Nephron progenitor cell (in vitro differentiated cells): ENCODE data around the gene KRT82.

Experiments
- DNase-seq: peaks from one replicate; pipeline ENCODE4 v3.0.0; 2021
- H3K27ac Mint-ChIP-seq: 2 replicates; pipeline ENCODE4 v1.8.0; 2021; ENCODE audit warnings: mild to moderate bottlenecking, moderate library complexity, mixed read lengths
- H3K27me3 Mint-ChIP-seq: 2 replicates; pipeline ENCODE4 v1.8.0; 2021; ENCODE audit warnings: mild to moderate bottlenecking, low read depth, mixed read lengths; ENCODE audit not compliant: poor library complexity
- H3K36me3 Mint-ChIP-seq: 2 replicates; pipeline ENCODE4 v1.8.0; 2021; ENCODE audit warnings: low read depth, mixed read lengths
- H3K4me1 Mint-ChIP-seq: 2 replicates; pipeline ENCODE4 v1.8.0; 2021; ENCODE audit warnings: mixed read lengths
- H3K4me3 Mint-ChIP-seq: 2 replicates; pipeline ENCODE4 v1.8.0; 2021; ENCODE audit warnings: mild to moderate bottlenecking, moderate library complexity, mixed read lengths
- H3K9me3 Mint-ChIP-seq: 2 replicates; pipeline ENCODE4 v1.8.0; 2021; ENCODE audit warnings: mild to moderate bottlenecking, moderate library complexity, mixed read lengths
- CTCF ChIP-seq: fragments of 200-600 bp; sonication (generic); IDR thresholded peaks from 2 replicates; pipeline ENCODE4 v1.5.0; 2021; ENCODE audit warnings: antibody characterized with exemption

Gene KRT82

GRCh38 chr12:52363111-52363679, 42.9 kb downstream of the KRT82 start:
- Mint-ChIP-seq H3K27ac (no peak overlapping the region), H3K9me3 (no peaks in the 10 kb centered on the region), H3K27me3 (peaks cover 4% of the 10 kb centered on the region), H3K36me3 (no peaks in the 10 kb centered on the region), H3K4me3 (no peak overlapping the region), H3K4me1 (peaks cover 5% of the 10 kb centered on the region)
- no peak for TF ChIP-seq CTCF
- no peak for DNase-seq

GRCh38 chr12:52362118-52362726, 43.9 kb downstream of the KRT82 start:
- Mint-ChIP-seq H3K9me3 (no peaks in the 10 kb centered on the region), H3K27me3 (peaks cover 8% of the 10 kb centered on the region), H3K27ac (no peak overlapping the region), H3K4me1 (peaks cover under 1% of the 10 kb centered on the region), H3K36me3 (no peaks in the 10 kb centered on the region), H3K4me3 (no peak overlapping the region)
- DNase-seq, result no peak
- peak; percentile 18 for TF ChIP-seq CTCF

DNA sequence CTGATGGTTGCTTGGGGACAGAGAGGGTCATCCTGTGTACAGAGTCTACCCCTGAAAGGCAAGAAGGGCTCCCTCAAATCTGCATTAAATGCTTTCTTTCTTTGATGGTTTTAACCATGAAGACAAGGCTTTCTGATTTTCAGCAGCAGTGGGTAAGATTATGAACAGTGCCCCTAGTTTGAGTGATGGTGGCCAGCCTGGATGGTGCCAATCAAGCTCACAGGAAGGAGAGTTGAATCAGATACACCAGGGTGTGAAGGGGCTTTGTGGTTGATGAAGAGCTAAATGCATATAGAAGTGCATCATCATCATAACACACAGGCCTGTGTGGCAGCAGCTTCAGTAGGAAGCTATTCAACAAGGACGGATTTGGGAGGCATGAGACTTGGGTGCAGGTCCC, 44.6 kb downstream of the KRT82 start:
- no peak for TF ChIP-seq CTCF
- no peaks in the 10 kb centered on the region for H3K4me1 Mint-ChIP-seq
- H3K27ac Mint-ChIP-seq, result no peak overlapping the region
- no peak overlapping the region for H3K4me3 Mint-ChIP-seq
- peaks cover 8% of the 10 kb centered on the region for H3K27me3 Mint-ChIP-seq
- no peaks in the 10 kb centered on the region for H3K36me3 Mint-ChIP-seq
- no peak for DNase-seq
- H3K9me3 Mint-ChIP-seq, result no peaks in the 10 kb centered on the region

GRCh38 chr12:52360663-52361271, 45.4 kb downstream of the KRT82 start:
- Mint-ChIP-seq H3K9me3 (no peaks in the 10 kb centered on the region), H3K36me3 (no peaks in the 10 kb centered on the region), H3K27ac (no peak overlapping the region), H3K4me1 (no peaks in the 10 kb centered on the region), H3K4me3 (no peak overlapping the region), H3K27me3 (peaks cover 7% of the 10 kb centered on the region)
- TF ChIP-seq CTCF, result no peak
- DNase-seq, result no peak

DNA sequence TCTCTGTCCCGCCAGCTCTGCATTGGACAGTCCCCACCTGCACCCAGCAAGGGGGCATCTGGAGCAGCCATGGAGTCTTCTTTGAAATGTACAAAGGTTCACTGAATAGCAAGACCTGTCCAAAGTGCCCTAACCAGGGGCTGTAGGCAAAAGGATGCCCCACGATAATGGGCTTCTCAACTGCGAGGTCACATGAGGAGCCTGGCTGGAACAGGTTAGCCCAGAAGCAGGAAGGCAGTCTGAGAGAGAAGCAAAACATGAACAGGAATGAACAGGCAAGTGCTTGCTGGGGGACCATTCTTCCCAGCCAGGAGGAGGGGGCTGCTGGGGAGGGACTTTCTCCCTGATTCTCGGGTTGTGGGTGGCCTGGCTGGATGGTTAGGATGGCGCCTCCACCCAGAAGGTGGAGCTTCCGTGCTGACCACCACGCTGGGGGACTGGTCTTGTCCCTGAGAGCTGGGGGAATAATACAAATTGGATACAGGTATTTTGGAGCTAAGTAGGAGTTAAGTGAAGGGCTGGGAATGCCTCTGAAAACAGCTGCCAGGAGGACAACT, 46.0 kb downstream of the KRT82 start:
- Mint-ChIP-seq H3K27ac (no peak overlapping the region), H3K27me3 (peaks cover 7% of the 10 kb centered on the region)
- DNase-seq, result no peak

More for the DNA sequence above, 46.0 kb downstream of the KRT82 start:
- no peak overlapping the region for H3K4me3 Mint-ChIP-seq
- no peaks in the 10 kb centered on the region for H3K9me3 Mint-ChIP-seq
- TF ChIP-seq CTCF, result no peak
- H3K4me1 Mint-ChIP-seq, result no peaks in the 10 kb centered on the region
- no peaks in the 10 kb centered on the region for H3K36me3 Mint-ChIP-seq
